ENCODE data around the gene ABCC2.
"Not testable (repeated sequence)": the region's sequence is repeated elsewhere in the genome, so short reads cannot be mapped to it uniquely, and the experiment has no call there.

The ABCC2 gene

GRCh38 chr10:99809931-99810615 is 27.6 kb downstream of the ABCC2 start:
- DNase-seq = no peak

GRCh38 chr10:99812177-99812576 is 29.7 kb downstream of the ABCC2 start:
- DNase-seq = no peak

DNA sequence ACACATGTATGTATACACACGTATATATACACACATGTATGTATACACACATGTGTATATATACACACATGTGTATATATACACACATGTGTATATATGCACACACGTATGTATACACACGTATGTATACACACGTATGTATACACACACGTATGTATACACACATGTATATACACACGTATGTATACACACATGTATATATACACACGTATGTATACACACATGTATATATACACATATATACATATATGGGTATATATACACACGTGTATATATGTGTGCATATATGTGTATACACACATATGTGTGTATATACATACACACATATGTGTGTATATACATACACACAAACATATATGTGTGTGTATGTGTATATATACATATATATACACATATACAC is 31.7 kb downstream of the ABCC2 start:
- no peak for DNase-seq

DNA sequence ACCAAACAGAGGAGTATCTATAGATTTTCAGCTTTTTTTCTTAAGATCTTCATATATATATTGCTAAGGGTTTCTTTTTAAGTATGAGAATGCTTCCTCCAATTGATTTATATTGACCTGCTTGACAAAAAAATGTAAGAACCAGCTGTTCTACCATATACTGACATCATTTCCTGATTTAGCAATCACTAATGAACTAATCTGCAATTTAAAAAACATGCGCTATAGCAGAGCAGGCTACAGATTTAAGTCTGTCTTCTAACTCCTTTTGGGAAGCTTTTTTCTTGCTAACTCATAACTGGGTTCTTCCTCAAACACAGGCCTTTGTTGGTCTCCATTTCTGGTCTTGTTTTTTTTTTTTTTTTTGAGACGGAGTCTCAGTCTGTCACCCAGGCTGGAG is 33.2 kb downstream of the ABCC2 start:
- peak; percentile 52 for DNase-seq

GRCh38 chr10:99827936-99828335 is 45.5 kb downstream of the ABCC2 start:
- DNase-seq = no peak

GRCh38 chr10:99828464-99828863 is 46.0 kb downstream of the ABCC2 start:
- peak; percentile 33 for DNase-seq

- DNase-seq = no peak
These were observed 50.0 kb downstream of the ABCC2 start for GRCh38 chr10:99832439-99832838.

DNA sequence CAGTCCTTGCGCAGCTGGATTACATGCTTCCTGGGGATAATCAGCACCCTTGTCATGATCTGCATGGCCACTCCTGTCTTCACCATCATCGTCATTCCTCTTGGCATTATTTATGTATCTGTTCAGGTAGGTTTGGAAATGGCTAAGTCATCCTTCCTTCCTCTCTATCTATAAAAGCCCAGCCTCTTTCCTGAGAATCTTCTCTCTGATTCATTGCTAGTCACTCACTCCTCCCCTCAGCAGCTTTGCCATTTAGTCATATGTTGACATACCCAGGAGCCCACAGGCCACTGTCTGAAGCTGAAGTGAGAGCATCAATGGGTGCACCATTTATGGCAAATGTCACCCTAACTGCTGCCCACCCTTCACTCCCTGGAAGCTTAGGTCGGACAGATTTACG is 52.0 kb downstream of the ABCC2 start:
- DNase-seq = no peak

DNA sequence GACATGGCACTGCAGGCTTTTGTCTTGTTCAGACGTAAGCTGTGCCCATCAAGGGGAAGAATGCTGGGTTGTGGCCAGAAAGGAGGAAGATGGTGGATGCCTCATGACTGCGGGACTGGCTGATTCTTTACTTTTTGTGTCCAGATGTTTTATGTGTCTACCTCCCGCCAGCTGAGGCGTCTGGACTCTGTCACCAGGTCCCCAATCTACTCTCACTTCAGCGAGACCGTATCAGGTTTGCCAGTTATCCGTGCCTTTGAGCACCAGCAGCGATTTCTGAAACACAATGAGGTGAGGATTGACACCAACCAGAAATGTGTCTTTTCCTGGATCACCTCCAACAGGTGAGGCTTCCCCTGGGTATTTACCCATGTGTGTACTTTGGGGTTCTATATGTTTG is 53.5 kb downstream of the ABCC2 start:
- DNase-seq = no peak

GRCh38 chr10:99836711-99837110 is 54.3 kb downstream of the ABCC2 start:
- no peak for DNase-seq

DNA sequence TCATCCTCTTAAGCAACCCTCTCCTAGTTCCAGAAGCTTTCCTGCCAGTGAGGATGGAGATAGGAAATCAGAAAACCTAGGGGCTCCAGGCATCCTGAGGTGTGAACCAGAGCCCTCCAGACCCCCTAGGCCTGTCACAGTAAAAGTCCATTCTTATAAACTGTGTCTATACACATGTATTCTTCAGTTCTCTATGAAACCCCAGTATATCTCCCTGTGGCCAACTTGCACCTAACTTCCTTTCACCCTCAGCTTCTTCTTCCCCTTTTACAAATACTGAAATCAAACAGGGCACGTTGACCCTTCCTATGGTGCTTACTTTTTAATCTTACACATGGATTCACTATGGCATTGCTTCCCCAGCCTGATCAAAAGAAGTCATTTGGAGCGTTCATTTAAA is 58.4 kb downstream of the ABCC2 start:
- DNase-seq = not testable (repeated sequence)

DNA sequence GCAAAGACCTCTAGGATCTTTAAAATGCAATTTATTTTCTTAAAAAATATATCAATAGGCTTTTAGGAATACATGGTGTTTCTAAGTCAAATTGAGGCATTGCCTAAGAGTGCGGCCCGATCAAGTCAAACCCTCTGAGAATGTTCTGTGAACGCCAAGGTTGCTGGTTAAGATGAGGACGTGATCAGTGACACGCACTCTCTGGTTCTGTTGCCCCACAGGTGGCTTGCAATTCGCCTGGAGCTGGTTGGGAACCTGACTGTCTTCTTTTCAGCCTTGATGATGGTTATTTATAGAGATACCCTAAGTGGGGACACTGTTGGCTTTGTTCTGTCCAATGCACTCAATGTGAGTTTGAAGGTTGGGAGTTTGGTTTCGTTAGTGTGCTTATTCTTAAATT is 59.3 kb downstream of the ABCC2 start:
- no peak for DNase-seq

DNA sequence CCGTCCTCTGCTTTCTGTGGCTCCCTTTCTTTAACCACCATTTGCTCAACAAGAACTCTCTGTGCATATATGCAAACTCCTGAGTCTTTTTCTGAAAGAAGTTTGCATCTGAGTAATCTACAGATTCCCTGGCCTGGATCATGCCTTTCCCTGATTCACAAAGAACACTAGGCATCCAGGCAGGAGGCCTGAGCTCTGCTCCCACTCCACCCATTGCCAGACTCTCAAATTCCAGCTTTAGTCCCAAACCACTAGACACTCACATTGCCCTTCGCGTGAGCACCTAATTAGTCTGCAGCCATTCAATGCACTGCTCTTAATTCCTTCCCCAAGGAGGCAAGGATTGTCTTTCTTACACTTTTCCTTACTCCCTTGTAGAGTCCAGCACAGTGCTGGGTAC is 60.9 kb downstream of the ABCC2 start:
- DNase-seq = no peak

DNA sequence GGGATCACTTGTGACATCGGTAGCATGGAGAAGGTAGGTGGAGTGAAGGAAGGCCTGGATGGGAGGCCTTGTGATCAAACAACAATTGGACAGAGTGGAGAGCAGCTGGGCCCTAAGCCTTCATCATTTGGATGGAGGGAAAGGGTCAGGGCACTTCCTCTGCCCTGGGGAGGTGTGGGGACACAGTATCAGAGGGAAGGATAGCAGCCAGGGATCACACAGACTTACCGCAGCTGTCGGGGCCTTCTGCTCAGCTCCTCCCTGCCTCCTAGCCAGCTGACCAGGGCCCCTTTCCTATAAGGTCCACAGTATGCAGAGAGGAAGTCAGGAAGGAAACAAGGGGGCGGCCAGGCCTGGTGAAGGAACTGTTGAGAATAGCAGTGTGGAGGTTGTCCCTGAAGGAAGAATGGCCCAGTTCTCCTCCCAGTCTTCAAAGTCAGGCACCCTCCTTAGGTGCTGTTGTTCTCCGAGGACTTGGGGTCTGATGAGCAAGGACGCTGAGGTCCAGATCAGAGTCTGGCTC is 62.1 kb downstream of the ABCC2 start:
- DNase-seq = no peak

- peak; percentile 91 for DNase-seq
These were observed 63.5 kb downstream of the ABCC2 start for GRCh38 chr10:99845837-99846382.

DNA sequence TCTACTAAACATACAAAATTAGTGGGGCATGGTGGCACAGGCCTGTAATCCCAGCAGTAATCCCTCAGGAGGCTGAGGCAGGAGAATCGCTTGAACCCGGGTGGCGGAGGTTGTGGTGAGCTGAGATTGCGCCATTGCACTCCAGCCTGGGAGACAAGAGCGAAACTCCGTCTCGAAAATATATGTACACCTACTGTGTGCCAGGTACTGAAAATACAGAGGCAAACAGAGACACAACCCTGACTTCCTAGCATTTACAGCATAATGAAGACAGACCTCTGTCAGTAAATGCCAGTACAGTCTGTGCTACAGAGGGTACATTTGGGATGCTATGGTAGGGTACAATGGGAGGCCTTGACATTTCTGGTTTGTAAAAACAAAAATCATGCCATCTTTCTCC is 66.6 kb downstream of the ABCC2 start:
- no peak for DNase-seq

DNA sequence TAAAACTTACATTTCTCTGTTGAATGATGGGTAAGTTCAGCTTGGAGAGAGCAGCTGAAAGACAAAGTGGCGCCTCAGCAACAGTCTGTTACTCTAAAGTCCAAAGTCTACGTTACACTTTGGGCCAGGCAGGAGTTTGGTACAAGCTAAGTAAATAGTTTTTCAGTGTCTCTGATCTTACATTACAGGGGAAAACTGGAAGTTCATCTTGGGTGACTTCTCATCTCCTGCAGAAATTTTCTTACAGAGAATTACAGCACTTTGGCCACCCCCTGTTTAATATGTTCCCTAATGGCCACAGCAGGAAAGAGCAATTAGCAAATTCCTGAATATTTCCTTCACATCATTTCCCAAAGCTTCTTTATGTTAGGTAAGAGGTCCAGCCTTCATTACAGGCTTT is 67.1 kb downstream of the ABCC2 start:
- no peak for DNase-seq

GRCh38 chr10:99850021-99850766 is 67.8 kb downstream of the ABCC2 start:
- DNase-seq = no peak

- DNase-seq = no peak
These were observed 68.4 kb downstream of the ABCC2 start for GRCh38 chr10:99850767-99851340.

DNA sequence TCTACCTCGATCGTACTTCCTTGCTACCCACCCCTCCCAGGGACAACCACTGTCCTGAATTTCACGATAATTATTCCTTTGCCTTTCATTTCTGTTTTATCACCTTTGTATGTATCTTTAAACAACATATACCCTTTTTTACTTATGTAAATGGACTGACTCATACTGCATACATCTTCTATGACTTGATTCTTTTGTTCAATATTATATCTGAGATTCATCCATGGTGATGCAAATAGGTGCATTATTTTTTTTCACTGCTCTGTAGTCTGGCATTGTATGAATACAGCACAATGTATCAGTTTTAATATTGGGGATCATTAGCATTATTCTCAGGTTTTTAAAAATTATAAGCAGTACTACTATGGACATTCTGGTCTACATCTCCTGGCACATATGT is 69.4 kb downstream of the ABCC2 start:
- DNase-seq = no peak

- DNase-seq = no peak
These were observed 70.2 kb downstream of the ABCC2 start for GRCh38 chr10:99852481-99853213.

DNA sequence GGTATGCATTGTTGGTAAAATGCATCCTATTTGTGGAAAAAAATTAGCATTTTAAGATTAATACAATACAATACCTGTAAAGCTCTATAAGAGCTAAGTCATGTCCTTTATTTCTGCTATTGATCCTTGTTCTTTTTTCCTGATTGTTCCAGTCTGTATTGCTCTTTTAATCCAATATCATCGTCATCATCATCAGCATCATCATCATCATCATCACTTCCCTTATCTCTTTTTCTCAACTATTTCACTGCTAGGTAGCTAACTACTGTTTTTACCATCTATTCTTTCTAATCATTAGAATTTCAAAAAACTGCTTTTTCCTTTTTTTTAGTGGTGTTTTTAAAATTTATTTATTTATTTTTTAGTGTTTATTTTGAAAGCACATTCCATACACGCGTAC is 71.2 kb downstream of the ABCC2 start:
- DNase-seq = no peak

DNA sequence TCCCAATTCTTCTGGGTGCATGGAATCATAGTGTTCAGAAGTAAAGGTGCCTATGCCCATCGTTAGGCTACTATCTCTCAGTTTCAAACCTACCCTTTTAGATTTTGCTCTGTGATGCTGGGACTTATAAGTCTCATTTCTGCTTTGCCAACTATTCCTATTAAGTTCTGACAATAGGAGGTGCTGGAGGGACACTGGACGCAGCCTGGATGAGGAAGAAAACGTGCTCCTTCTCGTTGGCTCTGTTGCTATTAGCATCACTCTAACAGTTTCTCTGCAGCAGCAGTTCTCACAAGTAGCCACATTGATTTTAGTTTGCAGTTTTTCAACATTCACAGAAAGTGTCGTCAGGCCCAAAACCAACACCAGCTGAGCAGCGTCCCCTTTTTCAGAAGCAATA is 72.4 kb downstream of the ABCC2 start:
- no peak for DNase-seq

Measured in inflammatory macrophage treated with lipopolysaccharide for 4 hours (primary cell).